HG02943 (cell line): ENCODE data around the gene STX4.

ENCODE experiments used
- ATAC-seq: cut with Tn5 transposase; IDR thresholded peaks from one replicate; pipeline ENCODE4 v1.9.1; 2021; ENCODE audit warnings: mild to moderate bottlenecking, low read depth, moderate library complexity; ENCODE audit not compliant: unreplicated experiment

Gene STX4

GRCh38 chr16:31032736-31033708 is at the start of gene STX4:
Gene STX4, plus strand, starts transcription at chr16:31033558. Its CDS starts 248 bp downstream, at chr16:31033806.
- ATAC-seq, result peak; percentile 76

- no peak for ATAC-seq
Measured at GRCh38 chr16:30983898-30984610, 49.3 kb upstream of the STX4 start.

GRCh38 chr16:30984669-30985400 is 48.5 kb upstream of the STX4 start, which contains the start of gene HSD3B7:
Gene HSD3B7, plus strand, starts transcription at chr16:30985207. Its CDS starts 452 bp downstream, at chr16:30985659.
- no peak for ATAC-seq

- ATAC-seq, result no peak
Measured at GRCh38 chr16:30985401-30986128, 47.8 kb upstream of the STX4 start.

GRCh38 chr16:30986129-30986991 is 47.0 kb upstream of the STX4 start:
- no peak for ATAC-seq

GRCh38 chr16:30987581-30988190 is 45.7 kb upstream of the STX4 start:
- ATAC-seq, result no peak

- ATAC-seq, result no peak
Measured at GRCh38 chr16:30989469-30990047, 43.8 kb upstream of the STX4 start.

GRCh38 chr16:30990105-30990504 is 43.3 kb upstream of the STX4 start:
- no peak for ATAC-seq

- no peak for ATAC-seq
Measured at GRCh38 chr16:30991052-30991451, 42.3 kb upstream of the STX4 start.

GRCh38 chr16:30992276-30992780 is 41.0 kb upstream of the STX4 start:
- ATAC-seq, result no peak

- no peak for ATAC-seq
Measured at GRCh38 chr16:30992931-30993816, 40.2 kb upstream of the STX4 start.

- no peak for ATAC-seq
Measured at GRCh38 chr16:30995927-30996323, 37.4 kb upstream of the STX4 start.

- no peak for ATAC-seq
Measured at GRCh38 chr16:30996324-30996984, 36.9 kb upstream of the STX4 start.

- peak; percentile 79 for ATAC-seq
Measured at GRCh38 chr16:30996985-30997724, 36.2 kb upstream of the STX4 start.

- no peak for ATAC-seq
Measured at GRCh38 chr16:30997725-30998711, 35.3 kb upstream of the STX4 start.
